ENCODE results near the gene MED22. TPM values are rescaled to one million over a fixed set of nuclear protein-coding genes. Genes with fewer than 3 reads are reported as not detected.

MED22 gene
- total RNA-seq, 4 donors from 2014 or later, result 12.3 to 31.1 (median 26.9) TPM

- no peak overlapping the region for H3K4me3 ChIP-seq (ENCODE audit: low read depth, poor library complexity, severe bottlenecking)
- no peak for TF ChIP-seq POLR2A (IDR thresholded peaks at IDR 0.05)
- TF ChIP-seq CTCF (IDR thresholded peaks at IDR 0.05), result no peak
- intact Hi-C loops (cut with DNase I; ENCODE audit: low total_unique reads), result loop anchor here (10.0 kb wide), 1 partner anchor 149 kb away; no protein-coding TSS in a partner anchor
- DNase-seq (ENCODE audit: low spot score in 2 of 2), result peak in 1 of 2 donors; percentile 61
- 66 to 68% methylated on average over 6 of the region's 6 CpGs for WGBS, 2 donors
Measured at GRCh38 chr9:133334161-133334560, 13.8 kb downstream of the MED22 start.

GRCh38 chr9:133333566-133333965 lies 14.4 kb downstream of the MED22 start:
- 87 to 89% methylated on average over 10 of the region's 10 CpGs for WGBS, 2 donors
- H3K4me3 ChIP-seq (ENCODE audit: low read depth, poor library complexity, severe bottlenecking), result no peak overlapping the region

GRCh38 chr9:133333011-133333410 lies 14.9 kb downstream of the MED22 start:
- 93 to 98% methylated on average over 11 of the region's 11 CpGs for WGBS, 2 donors
- DNase-seq (ENCODE audit: low spot score in 2 of 2), result peak in 1 of 2 donors; percentile 75
- H3K4me3 ChIP-seq (ENCODE audit: low read depth, poor library complexity, severe bottlenecking), result no peak overlapping the region
- intact Hi-C loops (cut with DNase I; ENCODE audit: low total_unique reads), result loop anchor here (10.0 kb wide), 1 partner anchor 148 kb away; no protein-coding TSS in a partner anchor
- TF ChIP-seq POLR2A (IDR thresholded peaks at IDR 0.05) (no peak), CTCF (IDR thresholded peaks at IDR 0.05) (no peak)

More at GRCh38 chr9:133333566-133333965, 14.4 kb downstream of the MED22 start:
- TF ChIP-seq CTCF (IDR thresholded peaks at IDR 0.05) (no peak), POLR2A (IDR thresholded peaks at IDR 0.05) (no peak)
- DNase-seq (ENCODE audit: low spot score in 2 of 2), result peak in 1 of 2 donors; percentile 76
- intact Hi-C loops (cut with DNase I; ENCODE audit: low total_unique reads), result loop anchor here (10.0 kb wide), 1 partner anchor 149 kb away; no protein-coding TSS in a partner anchor

GRCh38 chr9:133332381-133332730 lies 15.6 kb downstream of the MED22 start:
- H3K4me3 ChIP-seq (ENCODE audit: low read depth, poor library complexity, severe bottlenecking), result no peak overlapping the region
- intact Hi-C loops (cut with DNase I; ENCODE audit: low total_unique reads), result loop anchor here (10.0 kb wide), 1 partner anchor 148 kb away; no protein-coding TSS in a partner anchor
- no peak for TF ChIP-seq POLR2A (IDR thresholded peaks at IDR 0.05)
- DNase-seq (ENCODE audit: low spot score in 2 of 2), result no peak
- 87 to 90% methylated on average over 20 of the region's 20 CpGs for WGBS, 2 donors

GRCh38 chr9:133331641-133332380 lies 16.1 kb downstream of the MED22 start:
- H3K4me3 ChIP-seq (ENCODE audit: low read depth, poor library complexity, severe bottlenecking), result no peak overlapping the region
- TF ChIP-seq CTCF (IDR thresholded peaks at IDR 0.05), result no peak
- TF ChIP-seq POLR2A (IDR thresholded peaks at IDR 0.05), result no peak
- intact Hi-C loops (cut with DNase I; ENCODE audit: low total_unique reads), result loop anchor here (10.0 kb wide), 1 partner anchor 147 kb away; no protein-coding TSS in a partner anchor
- 94 to 96% methylated on average over 54 to 57 of the region's 57 CpGs for WGBS, 2 donors
- peak in 1 of 2 donors; percentile 82 for DNase-seq (ENCODE audit: low spot score in 2 of 2)

GRCh38 chr9:133331221-133331620 lies 16.7 kb downstream of the MED22 start:
- TF ChIP-seq POLR2A (IDR thresholded peaks at IDR 0.05) (no peak), CTCF (IDR thresholded peaks at IDR 0.05) (no peak)
- WGBS, 2 donors, result 79 to 81% methylated on average over 19 of the region's 19 CpGs
- peak in 1 of 2 donors; percentile 72 for DNase-seq (ENCODE audit: low spot score in 2 of 2)
- no peak overlapping the region for H3K4me3 ChIP-seq (ENCODE audit: low read depth, poor library complexity, severe bottlenecking)
- intact Hi-C loops (cut with DNase I; ENCODE audit: low total_unique reads), result loop anchor here (10.0 kb wide), 1 partner anchor 146 kb away; no protein-coding TSS in a partner anchor

Data from lower leg skin (tissue), 4 donors.